ENCODE measurements around the gene GEMIN4. TPM values are rescaled to one million over a fixed set of nuclear protein-coding genes. Genes with fewer than 3 reads are reported as not detected.

The GEMIN4 gene
- total RNA-seq = 10 to 100 TPM; 49.7 to 56.1 TPM

DNA sequence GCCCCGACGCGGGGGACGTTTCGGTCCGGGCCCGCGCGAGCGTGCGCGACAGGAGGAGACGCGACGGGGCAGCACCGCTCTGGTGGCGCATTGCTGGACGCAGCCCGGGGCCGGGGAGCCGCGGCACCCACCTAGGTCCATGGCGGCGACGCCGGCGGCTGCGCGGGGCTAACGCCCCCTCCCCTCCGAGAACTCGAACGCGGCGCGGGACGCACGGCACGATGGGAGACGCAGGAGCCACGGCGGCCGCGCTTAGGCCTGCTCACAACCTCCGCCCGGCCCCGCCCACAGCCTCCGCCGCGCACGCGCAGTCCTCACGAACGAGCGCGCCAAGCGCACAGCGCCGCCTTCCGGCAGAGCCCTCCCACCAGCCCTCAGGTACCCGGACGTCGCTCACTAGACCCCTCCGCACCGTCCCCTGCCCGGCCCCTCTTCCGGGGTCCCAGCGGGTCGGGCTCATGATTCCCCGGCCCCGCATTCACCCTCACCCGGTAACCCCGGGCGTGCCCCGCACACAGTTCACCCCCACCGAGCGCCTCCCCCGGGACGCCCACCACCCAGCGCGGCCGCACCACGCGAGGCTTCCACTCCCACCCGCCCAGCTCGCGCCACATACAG is at the start of gene GEMIN4:
TSS of gene GEMIN4 (minus strand) at position 263 of the 618 bp plus-strand sequence. CDS start at position 141, 122 bp downstream.
- ChIA-PET CTCF (interaction anchor here (0.7 to 1.6 kb wide), 9 partner anchors 9 to 245 kb away, joined by 3 to 6 read pairs (median 4); partner anchors contain the start of gene TIMM22), POLR2A (interaction anchor here (0.6 to 0.8 kb wide), 2 partner anchors 30 to 120 kb away, joined by 3 to 5 read pairs; partner anchors contain the start of genes GLOD4 and MRM3)
- ATAC-seq (peak; percentile 86), DNase-seq (peak; percentile 99)
- intact Hi-C loops (cut with DNase I, micrococcal nuclease) = loop anchor here (1.0 to 5.0 kb wide), 9 partner anchors 20 to 607 kb away; partner anchors contain the start of genes VPS53 (in 2 of the 2), GLOD4 (in 1 of the 2), MRM3 (in 1 of the 2) and NXN (in 1 of the 2)
- Mint-ChIP-seq H3K27me3 (no peaks in the 10 kb centered on the region), H3K27ac (peak within 1 kb of the TSS; percentile 97), H3K4me1 (peaks cover 32% of the 10 kb centered on the region), H3K9me3 (ENCODE audit: low read depth) (peaks cover 4% of the 10 kb centered on the region), H3K4me3 (peak within 1 kb of the TSS; percentile 99), H3K36me3 (ENCODE audit: low read depth) (peaks cover 59% of the 10 kb centered on the region)

- CTCF ChIA-PET = no interaction called here
- Mint-ChIP-seq H3K27ac (no peak overlapping the region), H3K4me3 (no peak overlapping the region), H3K27me3 (no peaks in the 10 kb centered on the region), H3K9me3 (ENCODE audit: low read depth) (no peaks in the 10 kb centered on the region), H3K36me3 (ENCODE audit: low read depth) (no peaks in the 10 kb centered on the region), H3K4me1 (no peaks in the 10 kb centered on the region)
- DNase-seq = no peak
- POLR2A ChIA-PET = no interaction called here
- intact Hi-C loops (cut with DNase I, micrococcal nuclease) = no loop called here
- no peak for ATAC-seq
Measured at GRCh38 chr17:801660-802059, 49.6 kb upstream of the GEMIN4 start.

DNA sequence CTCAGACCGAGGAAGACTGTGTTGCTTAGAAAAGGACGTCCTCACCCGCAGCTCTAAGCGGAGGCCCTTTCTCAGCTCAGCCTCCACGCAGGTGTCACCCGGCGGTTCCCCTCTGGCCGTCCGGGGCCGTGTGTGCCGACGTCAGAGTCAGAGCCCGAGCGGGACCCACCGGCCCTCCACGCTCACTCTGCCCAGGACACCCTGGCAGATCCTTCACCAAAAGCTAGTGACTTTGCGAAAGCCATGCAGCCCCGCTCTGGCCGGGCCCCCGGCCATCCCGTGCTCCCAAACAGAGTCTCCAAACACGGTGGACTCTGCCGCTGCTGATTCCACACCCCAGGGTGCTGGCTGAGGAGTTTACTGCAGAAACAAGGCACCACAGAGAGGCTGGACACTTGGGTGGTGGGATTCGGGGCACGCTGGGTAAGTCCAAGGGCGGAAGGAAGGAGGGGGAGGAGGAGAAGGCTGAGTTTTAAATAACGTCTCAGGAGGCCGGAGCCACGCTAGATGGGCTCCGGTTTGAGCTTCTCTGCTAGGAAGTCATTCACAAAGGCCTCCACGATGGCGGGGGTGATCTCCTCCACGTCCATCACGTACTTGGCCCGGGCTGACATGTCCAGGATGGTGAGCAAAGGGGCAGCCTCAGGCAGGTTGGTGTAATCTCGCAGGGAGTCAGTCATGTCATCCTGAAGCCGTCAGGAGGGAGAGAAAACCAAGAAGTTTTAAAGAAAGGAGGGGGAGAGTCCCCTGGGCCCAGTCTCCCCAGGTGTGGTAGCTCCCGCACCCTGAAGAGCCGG is 48.6 kb upstream of the GEMIN4 start:
- Mint-ChIP-seq H3K27me3 (no peaks in the 10 kb centered on the region), H3K4me1 (no peaks in the 10 kb centered on the region), H3K9me3 (ENCODE audit: low read depth) (no peaks in the 10 kb centered on the region), H3K4me3 (no peak overlapping the region), H3K27ac (no peak overlapping the region), H3K36me3 (ENCODE audit: low read depth) (no peaks in the 10 kb centered on the region)
- ATAC-seq (no peak), DNase-seq (no peak)
- intact Hi-C loops (cut with DNase I, micrococcal nuclease) = no loop called here
- ChIA-PET CTCF (interaction anchor here (0.7 kb wide), 1 partner anchor 180 kb away, joined by 3 read pairs; no protein-coding TSS in a partner anchor), POLR2A (no interaction called here)

DNA sequence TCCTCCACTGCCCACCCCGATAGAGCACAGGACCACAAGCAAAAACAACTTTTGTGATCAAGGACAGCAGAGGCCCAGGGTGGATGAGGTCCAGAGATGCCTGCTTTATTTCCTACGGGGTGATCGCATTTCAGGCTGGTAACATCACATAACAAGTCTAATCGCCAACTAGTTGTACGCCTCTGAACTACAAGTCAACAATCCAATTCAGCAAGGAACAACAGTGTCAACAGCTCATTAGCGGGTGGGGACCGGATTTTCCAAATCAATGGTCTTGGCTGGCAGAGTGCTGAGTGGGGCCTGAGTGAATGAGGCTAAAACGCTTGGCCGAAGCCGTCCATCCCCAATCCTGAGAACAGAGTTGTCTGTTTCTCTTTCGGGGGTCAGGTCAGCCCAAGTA is 47.2 kb upstream of the GEMIN4 start:
- H3K4me3 Mint-ChIP-seq = no peak overlapping the region
- peaks cover 6% of the 10 kb centered on the region for H3K4me1 Mint-ChIP-seq
- ATAC-seq = no peak
- H3K36me3 Mint-ChIP-seq (ENCODE audit: low read depth) = no peaks in the 10 kb centered on the region
- H3K27me3 Mint-ChIP-seq = no peaks in the 10 kb centered on the region
- intact Hi-C loops (cut with DNase I, micrococcal nuclease) = no loop called here
- CTCF ChIA-PET = interaction anchor here (0.6 to 0.7 kb wide), 3 partner anchors 80 to 201 kb away, joined by 3 read pairs; no protein-coding TSS in a partner anchor
- POLR2A ChIA-PET = no interaction called here
- H3K27ac Mint-ChIP-seq = no peak overlapping the region
- DNase-seq = no peak
- H3K9me3 Mint-ChIP-seq (ENCODE audit: low read depth) = no peaks in the 10 kb centered on the region

DNA sequence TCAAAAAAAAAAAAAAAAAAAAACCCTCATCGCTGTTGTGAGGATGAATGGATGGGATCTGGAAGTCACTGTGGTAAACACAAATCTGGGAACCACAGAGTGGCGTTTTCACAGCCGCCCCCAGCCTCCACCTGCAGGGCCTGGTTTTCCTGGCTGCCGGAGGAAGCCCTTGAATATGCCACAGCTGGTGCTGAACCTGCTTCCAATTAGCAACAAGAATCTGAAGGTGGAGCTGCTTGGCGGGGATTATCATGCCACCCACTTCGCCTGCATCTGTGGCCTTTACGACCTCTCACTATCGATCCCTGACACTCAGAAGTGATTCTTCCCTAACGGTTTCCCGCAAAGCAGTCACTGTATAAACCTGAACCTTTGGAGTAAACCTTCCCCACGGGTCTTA is 46.2 kb upstream of the GEMIN4 start:
- POLR2A ChIA-PET = no interaction called here
- Mint-ChIP-seq H3K9me3 (ENCODE audit: low read depth) (no peaks in the 10 kb centered on the region), H3K27ac (no peak overlapping the region), H3K4me1 (peaks cover 6% of the 10 kb centered on the region), H3K36me3 (ENCODE audit: low read depth) (no peaks in the 10 kb centered on the region), H3K4me3 (no peak overlapping the region), H3K27me3 (no peaks in the 10 kb centered on the region)
- CTCF ChIA-PET = interaction anchor here (0.9 to 2.4 kb wide), 3 partner anchors 168 to 201 kb away, joined by 4 to 13 read pairs (median 6); no protein-coding TSS in a partner anchor
- ATAC-seq = no peak
- intact Hi-C loops (cut with DNase I, micrococcal nuclease) = no loop called here
- DNase-seq = no peak

DNA sequence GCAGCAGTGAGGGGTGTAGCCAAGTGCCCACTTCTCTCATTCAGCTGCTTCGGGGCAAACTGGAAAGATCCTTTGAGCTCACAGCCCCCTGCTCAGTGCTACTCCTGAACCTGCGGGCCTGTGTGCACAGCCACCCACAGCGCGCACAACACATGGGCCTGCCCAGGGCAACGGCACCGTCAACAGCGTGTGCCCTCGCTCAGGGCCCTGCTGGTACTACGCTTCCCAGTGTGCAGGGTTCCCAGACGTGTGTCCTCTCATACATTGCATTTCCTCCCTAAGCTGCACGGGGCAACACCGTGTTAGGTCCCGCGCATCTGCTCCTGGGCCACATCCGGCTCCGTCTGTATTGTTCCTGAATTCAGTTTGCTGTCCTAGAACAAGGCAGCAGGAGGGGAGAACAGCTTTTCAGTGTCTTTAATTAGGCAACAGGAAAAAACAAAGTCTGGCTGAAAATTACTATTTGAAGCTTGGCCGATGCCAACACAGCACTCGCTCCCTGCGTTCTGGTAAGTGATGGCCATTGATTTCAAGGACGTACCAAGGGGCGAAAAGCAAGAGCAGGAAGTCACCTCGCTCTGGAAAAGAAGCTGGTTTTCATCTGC is 45.3 kb upstream of the GEMIN4 start:
- H3K4me1 Mint-ChIP-seq = peaks cover 6% of the 10 kb centered on the region
- intact Hi-C loops (cut with DNase I, micrococcal nuclease) = no loop called here
- POLR2A ChIA-PET = no interaction called here
- no peak for ATAC-seq
- H3K4me3 Mint-ChIP-seq = no peak overlapping the region
- H3K27me3 Mint-ChIP-seq = no peaks in the 10 kb centered on the region
- H3K36me3 Mint-ChIP-seq (ENCODE audit: low read depth) = peaks cover 5% of the 10 kb centered on the region
- no peak for DNase-seq
- H3K9me3 Mint-ChIP-seq (ENCODE audit: low read depth) = no peaks in the 10 kb centered on the region
- H3K27ac Mint-ChIP-seq = no peak overlapping the region
- CTCF ChIA-PET = interaction anchor here (2.1 to 2.4 kb wide), 2 partner anchors 183 to 202 kb away, joined by 6 to 13 read pairs; no protein-coding TSS in a partner anchor

DNA sequence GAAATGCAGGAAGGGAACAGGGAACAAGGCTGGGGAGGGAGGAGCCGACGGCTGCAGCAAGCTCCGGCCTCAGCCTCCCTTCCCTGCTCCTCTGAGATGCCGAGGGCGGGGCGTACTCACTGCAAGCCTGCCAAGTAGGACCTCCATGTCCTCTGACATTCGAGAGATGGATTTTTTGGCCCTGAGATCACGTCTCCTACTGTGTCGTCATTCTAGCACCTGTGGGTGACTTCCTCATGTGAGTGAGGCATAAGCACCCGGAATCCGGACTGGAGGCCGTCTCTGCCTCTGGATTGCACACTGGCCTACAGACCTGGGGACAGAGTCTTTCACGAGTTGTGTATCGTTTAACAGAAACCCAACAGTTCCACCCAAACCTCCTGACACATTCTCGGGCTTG is 44.5 kb upstream of the GEMIN4 start:
- ATAC-seq = no peak
- no peaks in the 10 kb centered on the region for H3K9me3 Mint-ChIP-seq (ENCODE audit: low read depth)
- ChIA-PET POLR2A (no interaction called here), CTCF (interaction anchor here (2.4 to 5.8 kb wide), 2 partner anchors 184 to 203 kb away, joined by 6 to 48 read pairs; partner anchors contain the start of gene NXN)
- H3K4me3 Mint-ChIP-seq = no peak overlapping the region
- no peaks in the 10 kb centered on the region for H3K27me3 Mint-ChIP-seq
- H3K27ac Mint-ChIP-seq = no peak overlapping the region
- intact Hi-C loops (cut with DNase I, micrococcal nuclease) = no loop called here
- H3K36me3 Mint-ChIP-seq (ENCODE audit: low read depth) = peaks cover 6% of the 10 kb centered on the region
- DNase-seq = no peak
- peaks cover 6% of the 10 kb centered on the region for H3K4me1 Mint-ChIP-seq

- no peak overlapping the region for H3K27ac Mint-ChIP-seq
- peaks cover 12% of the 10 kb centered on the region for H3K36me3 Mint-ChIP-seq (ENCODE audit: low read depth)
- DNase-seq = no peak
- H3K27me3 Mint-ChIP-seq = no peaks in the 10 kb centered on the region
- CTCF ChIA-PET = interaction anchor here (0.6 to 5.8 kb wide), 11 partner anchors 10 to 1400 kb away, joined by 3 to 48 read pairs (median 3); partner anchors contain the start of genes NXN and TIMM22
- no peaks in the 10 kb centered on the region for H3K9me3 Mint-ChIP-seq (ENCODE audit: low read depth)
- no peak overlapping the region for H3K4me3 Mint-ChIP-seq
- ATAC-seq = no peak
- intact Hi-C loops (cut with DNase I, micrococcal nuclease) = loop anchor here in 1 of 2 experiments (1.0 kb wide), 1 partner anchor 201 kb away; no protein-coding TSS in a partner anchor
- POLR2A ChIA-PET = interaction anchor here (0.6 kb wide), 1 partner anchor 11 kb away, joined by 7 read pairs; no protein-coding TSS in a partner anchor
- H3K4me1 Mint-ChIP-seq = peaks cover 6% of the 10 kb centered on the region
Measured at GRCh38 chr17:795721-796120, 43.7 kb upstream of the GEMIN4 start.

DNA sequence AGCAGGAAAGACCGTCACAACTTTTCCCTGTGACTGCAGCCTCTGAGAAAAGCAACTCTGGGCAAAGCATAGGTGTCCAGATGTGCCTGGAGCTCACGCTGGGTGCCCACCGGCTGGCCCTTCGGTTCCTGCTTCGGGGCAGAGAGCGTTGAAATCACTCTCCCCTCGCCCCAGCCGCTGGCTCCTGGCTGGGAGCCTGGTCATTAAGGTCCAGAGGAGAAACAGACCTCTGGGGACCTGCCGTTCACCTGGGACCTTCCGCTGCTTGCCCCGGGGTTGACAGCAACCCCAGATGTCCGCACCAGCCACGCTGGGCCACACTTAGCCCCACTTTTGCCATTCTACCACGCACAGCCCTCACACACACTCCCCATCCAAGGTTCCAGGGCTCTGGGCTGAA is 43.2 kb upstream of the GEMIN4 start:
- CTCF ChIA-PET = interaction anchor here (0.6 to 5.8 kb wide), 10 partner anchors 9 to 383 kb away, joined by 3 to 48 read pairs (median 3); partner anchors contain the start of genes NXN and TIMM22
- H3K4me1 Mint-ChIP-seq = peaks cover 6% of the 10 kb centered on the region
- intact Hi-C loops (cut with DNase I, micrococcal nuclease) = loop anchor here in 1 of 2 experiments (1.0 kb wide), 1 partner anchor 201 kb away; no protein-coding TSS in a partner anchor
- no peak overlapping the region for H3K27ac Mint-ChIP-seq
- H3K4me3 Mint-ChIP-seq = no peak overlapping the region
- peaks cover 12% of the 10 kb centered on the region for H3K36me3 Mint-ChIP-seq (ENCODE audit: low read depth)
- no peaks in the 10 kb centered on the region for H3K27me3 Mint-ChIP-seq
- POLR2A ChIA-PET = interaction anchor here (0.6 kb wide), 1 partner anchor 11 kb away, joined by 7 read pairs; no protein-coding TSS in a partner anchor
- no peak for DNase-seq
- no peaks in the 10 kb centered on the region for H3K9me3 Mint-ChIP-seq (ENCODE audit: low read depth)
- no peak for ATAC-seq

DNA sequence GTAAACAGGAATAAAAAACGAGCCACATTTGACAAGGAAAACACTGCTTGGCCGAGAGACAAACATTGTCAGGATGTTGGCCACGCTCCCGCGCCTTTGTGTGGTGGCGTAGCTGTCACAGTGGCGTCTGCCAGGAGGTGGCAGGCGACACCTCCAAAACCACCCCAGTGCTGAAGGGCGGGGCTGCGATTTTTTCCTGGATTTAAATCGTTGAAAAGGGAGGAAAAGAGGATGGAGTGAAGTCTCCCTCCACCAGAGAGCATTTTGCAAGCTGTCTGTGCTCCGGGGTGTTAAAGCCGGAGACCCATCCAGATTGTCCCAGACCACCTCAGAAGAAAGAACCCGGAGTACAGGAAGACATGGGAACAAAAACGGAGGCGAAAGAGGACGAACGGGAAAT is 42.8 kb upstream of the GEMIN4 start:
- peak; percentile 80 for ATAC-seq
- ChIA-PET CTCF (interaction anchor here (0.6 to 5.8 kb wide), 10 partner anchors 9 to 261 kb away, joined by 3 to 48 read pairs (median 4); partner anchors contain the start of genes NXN and TIMM22), POLR2A (interaction anchor here (0.6 kb wide), 1 partner anchor 11 kb away, joined by 7 read pairs; no protein-coding TSS in a partner anchor)
- Mint-ChIP-seq H3K9me3 (ENCODE audit: low read depth) (no peaks in the 10 kb centered on the region), H3K36me3 (ENCODE audit: low read depth) (peaks cover 14% of the 10 kb centered on the region), H3K4me1 (peaks cover 6% of the 10 kb centered on the region), H3K4me3 (no peak overlapping the region), H3K27me3 (no peaks in the 10 kb centered on the region), H3K27ac (no peak overlapping the region)
- peak; percentile 73 for DNase-seq
- intact Hi-C loops (cut with DNase I, micrococcal nuclease) = loop anchor here (1.0 kb wide), 2 partner anchors 186 to 201 kb away; no protein-coding TSS in a partner anchor
